PC-9 (cell line): ENCODE results near the gene PTPRO. TPM values are rescaled to one million over a fixed set of nuclear protein-coding genes. Genes with fewer than 3 reads are reported as not detected.

Source experiments
- BruUV-seq: library from RNA; stranded (reverse); fragments of 400-500 nt; replicated peaks from 2 replicates; lab custom pipeline; 2021; lab: Mats Ljungman, UMichigan
- CTCF ChIA-PET: fragments of 300-600 bp; sonication (Branson Sonifier 250); formaldehyde crosslinking; loops from one replicate; lab custom pipeline; 2022; ENCODE audit warnings: antibody characterized with exemption; lab: Charles Lee
- POLR2A ChIA-PET: fragments of 300-600 bp; sonication (Branson Sonifier 250); formaldehyde crosslinking; loops from one replicate; lab custom pipeline; 2022; ENCODE audit warnings: antibody characterized with exemption; ENCODE audit not compliant: unreplicated experiment; lab: Charles Lee
- DNase-seq, 2 experiments: peaks; one replicate each; pipeline versions ENCODE4 v3.0.0 to v3.0.0-alpha.2; 2015 to 2022; ENCODE audit warnings: mixed read lengths in 1 of 2
- H2AFZ ChIP-seq: fragments of 200-600 bp; sonication (generic); 2 replicates; pipeline ENCODE4 v1.8.1; 2017; ENCODE audit warnings: antibody characterized with exemption
- H3F3A ChIP-seq: fragments of 200-600 bp; sonication (generic); 2 replicates; pipeline ENCODE4 v1.8.1; 2017; ENCODE audit warnings: antibody characterized with exemption, mild to moderate bottlenecking, low read depth; ENCODE audit not compliant: insufficient read depth
- H3K27ac ChIP-seq: fragments of 200-600 bp; sonication (generic); 2 replicates; pipeline ENCODE4 v1.6.1; 2016; ENCODE audit warnings: mixed run types
- H3K27me3 ChIP-seq: fragments of 200-600 bp; sonication (generic); 2 replicates; pipeline ENCODE4 v1.6.1; 2016; ENCODE audit warnings: low read depth, mixed run types; ENCODE audit not compliant: insufficient read depth
- H3K36me3 ChIP-seq: fragments of 200-600 bp; sonication (generic); 2 replicates; pipeline ENCODE4 v1.6.1; 2016; ENCODE audit warnings: low read depth, mixed run types
- H3K4me1 ChIP-seq: fragments of 200-600 bp; sonication (generic); replicated peaks from 2 replicates; pipeline ENCODE4 v1.6.1; 2016; ENCODE audit warnings: mixed run types; ENCODE audit not compliant: insufficient read depth
- H3K4me2 ChIP-seq: fragments of 200-600 bp; sonication (generic); 2 replicates; pipeline ENCODE4 v1.6.1; 2017; ENCODE audit warnings: mixed run types
- H3K4me3 ChIP-seq: fragments of 200-600 bp; sonication (generic); 2 replicates; pipeline ENCODE4 v1.6.1; 2016; ENCODE audit warnings: mixed run types
- H3K79me2 ChIP-seq: fragments of 200-600 bp; sonication (generic); 2 replicates; pipeline ENCODE4 v1.6.1; 2017; ENCODE audit warnings: low read depth, mixed run types
- H3K9me2 ChIP-seq: fragments of 200-600 bp; sonication (generic); 2 replicates; pipeline ENCODE4 v1.8.1; 2017; ENCODE audit warnings: mild to moderate bottlenecking; ENCODE audit not compliant: insufficient read depth
- H3K9me3 ChIP-seq: fragments of 200-600 bp; sonication (generic); 2 replicates; pipeline ENCODE4 v1.8.1; 2016; ENCODE audit warnings: low read depth; ENCODE audit not compliant: insufficient read depth
- H4K20me1 ChIP-seq: fragments of 200-600 bp; sonication (generic); 2 replicates; pipeline ENCODE4 v1.8.1; 2017; ENCODE audit not compliant: insufficient read depth
- EZH2 ChIP-seq: fragments of 200-600 bp; sonication (generic); IDR thresholded peaks from 2 replicates; pipeline ENCODE4 v1.8.0; 2017; ENCODE audit warnings: antibody characterized with exemption, low read depth
- intact Hi-C: fragments of 100-400 bp; cut with micrococcal nuclease; formaldehyde crosslinking; loops from one replicate; pipeline ENCODE4 v1.10.0; 2022; ENCODE audit not compliant: unreplicated experiment
- total RNA-seq: library from RNA; stranded (reverse); gene quantifications from 2 replicates; pipeline ENCODE4 v1.2.3, GENCODE V29; 2021
- TF ChIP-seq, protein P1 (sequence below): fragments of 200-600 bp; sonication (generic); conservative IDR thresholded peaks from 2 replicates; pipeline ENCODE4 v1.6.1; 2017; ENCODE audit warnings: mixed run types, antibody characterized with exemption, mild to moderate bottlenecking, moderate library complexity

Gene PTPRO
- total RNA-seq, 1 experiment from 2014 or later = not detected

DNA sequence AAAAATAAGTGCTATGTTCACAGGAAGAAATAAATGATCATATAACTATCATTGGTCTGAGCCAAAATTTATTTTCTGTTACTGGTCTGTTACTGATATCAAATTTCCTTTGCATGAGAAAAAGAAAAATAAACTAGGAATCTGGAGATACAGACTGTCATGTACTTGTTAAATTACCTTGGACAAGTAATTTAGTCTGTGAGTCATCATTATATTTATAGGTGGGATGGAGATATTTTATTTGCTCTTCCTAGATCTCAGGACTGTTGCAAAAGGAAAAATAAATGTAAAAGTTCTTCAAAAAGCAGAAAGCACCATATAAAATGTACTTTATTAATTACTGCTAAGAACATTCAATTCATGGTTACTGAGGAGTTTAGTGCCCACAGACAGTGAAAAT is 174.4 kb downstream of the PTPRO start:
- Histone ChIP-seq H2AFZ (no peak overlapping the region), H3K9me3 (no peaks in the 10 kb centered on the region), H3F3A (no peaks in the 10 kb centered on the region), H3K4me3 (no peak overlapping the region), H4K20me1 (no peaks in the 10 kb centered on the region), H3K79me2 (no peaks in the 10 kb centered on the region), H3K4me1 (no peaks in the 10 kb centered on the region), H3K27ac (no peak overlapping the region), H3K4me2 (no peak overlapping the region), H3K36me3 (no peaks in the 10 kb centered on the region), H3K27me3 (no peaks in the 10 kb centered on the region), H3K9me2 (no peaks in the 10 kb centered on the region)
- BruUV-seq = no TSS peak
- no peak for DNase-seq
- ChIA-PET CTCF (no interaction called here), POLR2A (no interaction called here)
- TF ChIP-seq, protein P1, sequence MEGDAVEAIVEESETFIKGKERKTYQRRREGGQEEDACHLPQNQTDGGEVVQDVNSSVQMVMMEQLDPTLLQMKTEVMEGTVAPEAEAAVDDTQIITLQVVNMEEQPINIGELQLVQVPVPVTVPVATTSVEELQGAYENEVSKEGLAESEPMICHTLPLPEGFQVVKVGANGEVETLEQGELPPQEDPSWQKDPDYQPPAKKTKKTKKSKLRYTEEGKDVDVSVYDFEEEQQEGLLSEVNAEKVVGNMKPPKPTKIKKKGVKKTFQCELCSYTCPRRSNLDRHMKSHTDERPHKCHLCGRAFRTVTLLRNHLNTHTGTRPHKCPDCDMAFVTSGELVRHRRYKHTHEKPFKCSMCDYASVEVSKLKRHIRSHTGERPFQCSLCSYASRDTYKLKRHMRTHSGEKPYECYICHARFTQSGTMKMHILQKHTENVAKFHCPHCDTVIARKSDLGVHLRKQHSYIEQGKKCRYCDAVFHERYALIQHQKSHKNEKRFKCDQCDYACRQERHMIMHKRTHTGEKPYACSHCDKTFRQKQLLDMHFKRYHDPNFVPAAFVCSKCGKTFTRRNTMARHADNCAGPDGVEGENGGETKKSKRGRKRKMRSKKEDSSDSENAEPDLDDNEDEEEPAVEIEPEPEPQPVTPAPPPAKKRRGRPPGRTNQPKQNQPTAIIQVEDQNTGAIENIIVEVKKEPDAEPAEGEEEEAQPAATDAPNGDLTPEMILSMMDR = no peak
- TF ChIP-seq EZH2 = no peak
- intact Hi-C loops = no loop called here

DNA sequence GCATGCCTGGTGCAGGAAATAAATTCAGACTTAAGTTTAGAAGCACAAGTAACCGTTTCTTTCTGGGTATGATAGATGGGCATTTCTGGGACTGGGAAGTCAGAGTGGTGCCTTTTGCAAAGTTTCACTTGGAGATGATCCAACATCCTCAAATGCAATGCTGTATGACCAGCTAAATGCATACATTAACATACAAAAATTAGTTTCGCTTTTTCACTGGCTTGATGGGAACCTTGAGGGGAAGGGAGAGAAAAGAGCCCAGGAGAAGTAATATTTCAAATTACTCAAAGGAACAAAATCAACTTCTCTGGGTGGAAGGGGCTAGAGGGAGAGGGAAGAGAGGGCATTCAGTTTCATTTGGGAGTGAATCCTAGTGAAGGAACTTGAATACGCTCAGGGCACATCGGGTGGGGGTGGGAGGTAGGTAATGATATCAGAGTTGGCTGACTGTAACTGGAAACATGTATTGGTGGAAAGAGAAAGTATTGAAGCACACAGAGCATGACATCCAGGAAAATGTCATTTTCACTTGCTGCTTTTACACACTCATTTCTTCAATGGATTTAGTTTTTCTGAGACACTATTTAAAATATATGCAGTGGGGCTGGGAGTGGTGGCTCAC is 175.5 kb downstream of the PTPRO start:
- H3K4me2 ChIP-seq = no peak overlapping the region
- H3F3A ChIP-seq = no peaks in the 10 kb centered on the region
- no peak overlapping the region for H3K27ac ChIP-seq
- no peak for DNase-seq
- no peak overlapping the region for H2AFZ ChIP-seq
- H3K79me2 ChIP-seq = no peaks in the 10 kb centered on the region
- H3K4me3 ChIP-seq = no peak overlapping the region
- H4K20me1 ChIP-seq = no peaks in the 10 kb centered on the region
- no peaks in the 10 kb centered on the region for H3K4me1 ChIP-seq
- no peaks in the 10 kb centered on the region for H3K27me3 ChIP-seq
- TF ChIP-seq EZH2 = no peak
- TF ChIP-seq, protein P1 = no peak
- no peaks in the 10 kb centered on the region for H3K9me2 ChIP-seq
- ChIA-PET POLR2A (no interaction called here), CTCF (no interaction called here)
- no TSS peak for BruUV-seq
- no peaks in the 10 kb centered on the region for H3K36me3 ChIP-seq
- intact Hi-C loops = no loop called here
- no peaks in the 10 kb centered on the region for H3K9me3 ChIP-seq

DNA sequence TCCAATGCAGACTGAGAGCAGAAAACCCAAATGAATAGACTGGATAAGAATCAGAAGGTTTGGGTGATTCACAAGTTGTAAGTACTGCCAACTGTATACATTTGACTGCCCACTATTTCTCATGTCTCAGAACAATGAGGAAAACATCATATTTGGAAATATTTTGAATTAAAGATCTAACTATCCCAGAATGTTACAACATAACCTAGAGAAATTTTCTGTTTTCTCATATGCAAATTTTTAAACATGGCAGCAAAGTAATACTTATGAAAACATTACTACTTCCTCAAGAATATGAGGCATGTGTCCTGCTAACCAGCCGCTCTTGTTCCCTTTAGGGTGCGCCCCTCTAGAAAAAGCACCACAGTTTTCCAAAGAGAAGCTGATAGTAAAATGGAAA is 179.9 kb downstream of the PTPRO start:
- Histone ChIP-seq H3K4me3 (no peak overlapping the region), H3K4me2 (no peak overlapping the region), H3K79me2 (no peaks in the 10 kb centered on the region), H3K9me3 (no peaks in the 10 kb centered on the region), H3K4me1 (no peaks in the 10 kb centered on the region), H4K20me1 (no peaks in the 10 kb centered on the region), H3K27me3 (no peaks in the 10 kb centered on the region), H2AFZ (no peak overlapping the region), H3K27ac (no peak overlapping the region), H3K9me2 (no peaks in the 10 kb centered on the region), H3K36me3 (no peaks in the 10 kb centered on the region), H3F3A (no peaks in the 10 kb centered on the region)
- intact Hi-C loops = no loop called here
- no peak for DNase-seq
- no TSS peak for BruUV-seq
- POLR2A ChIA-PET = interaction anchor here (0.6 kb wide), 1 partner anchor 544 kb away, joined by 3 read pairs; no protein-coding TSS in a partner anchor
- TF ChIP-seq, protein P1 = no peak
- TF ChIP-seq EZH2 = no peak
- CTCF ChIA-PET = no interaction called here
